HG02642 (cell line): ENCODE measurements around the gene RFC4.

Source experiments
- ATAC-seq: cut with Tn5 transposase; IDR thresholded peaks from one replicate; pipeline ENCODE4 v1.9.1; 2021; ENCODE audit warnings: mild to moderate bottlenecking; ENCODE audit not compliant: unreplicated experiment, poor library complexity

Gene RFC4

DNA sequence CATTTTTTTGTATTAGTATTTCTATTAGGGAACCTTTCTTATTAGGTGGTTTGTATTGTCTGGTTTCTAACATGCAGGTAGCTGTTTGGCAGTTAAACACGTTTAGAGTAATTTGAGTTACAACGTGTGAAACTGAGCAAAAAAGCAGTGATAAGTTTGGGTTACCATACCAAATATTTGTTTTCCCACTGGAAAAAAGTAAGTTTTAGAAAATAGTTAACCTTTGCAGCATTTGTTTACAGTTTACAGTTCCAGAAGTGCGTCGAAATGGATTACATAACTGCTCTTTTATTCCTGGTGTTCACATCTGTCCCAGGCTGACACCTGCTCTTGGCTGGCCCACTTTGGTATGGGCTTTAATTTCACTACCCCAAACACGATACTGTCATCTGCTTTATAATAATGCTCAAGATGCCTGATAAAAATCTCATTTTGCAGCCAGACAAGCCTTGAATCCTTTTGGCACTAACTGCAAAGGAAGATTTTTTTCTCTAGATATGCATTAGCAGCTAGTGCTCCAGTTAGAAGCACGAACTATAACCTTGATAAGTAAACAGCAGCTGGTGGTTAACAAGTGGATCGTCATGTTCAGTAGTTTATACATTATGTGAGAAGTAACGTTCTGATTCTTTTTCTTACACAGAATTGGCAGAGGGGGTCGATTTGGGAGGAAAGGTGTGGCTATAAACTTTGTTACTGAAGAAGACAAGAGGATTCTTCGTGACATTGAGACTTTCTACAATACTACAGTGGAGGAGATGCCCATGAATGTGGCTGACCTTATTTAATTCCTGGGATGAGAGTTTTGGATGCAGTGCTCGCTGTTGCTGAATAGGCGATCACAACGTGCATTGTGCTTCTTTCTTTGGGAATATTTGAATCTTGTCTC lies 17.6 kb downstream of the RFC4 start:
- no peak for ATAC-seq

DNA sequence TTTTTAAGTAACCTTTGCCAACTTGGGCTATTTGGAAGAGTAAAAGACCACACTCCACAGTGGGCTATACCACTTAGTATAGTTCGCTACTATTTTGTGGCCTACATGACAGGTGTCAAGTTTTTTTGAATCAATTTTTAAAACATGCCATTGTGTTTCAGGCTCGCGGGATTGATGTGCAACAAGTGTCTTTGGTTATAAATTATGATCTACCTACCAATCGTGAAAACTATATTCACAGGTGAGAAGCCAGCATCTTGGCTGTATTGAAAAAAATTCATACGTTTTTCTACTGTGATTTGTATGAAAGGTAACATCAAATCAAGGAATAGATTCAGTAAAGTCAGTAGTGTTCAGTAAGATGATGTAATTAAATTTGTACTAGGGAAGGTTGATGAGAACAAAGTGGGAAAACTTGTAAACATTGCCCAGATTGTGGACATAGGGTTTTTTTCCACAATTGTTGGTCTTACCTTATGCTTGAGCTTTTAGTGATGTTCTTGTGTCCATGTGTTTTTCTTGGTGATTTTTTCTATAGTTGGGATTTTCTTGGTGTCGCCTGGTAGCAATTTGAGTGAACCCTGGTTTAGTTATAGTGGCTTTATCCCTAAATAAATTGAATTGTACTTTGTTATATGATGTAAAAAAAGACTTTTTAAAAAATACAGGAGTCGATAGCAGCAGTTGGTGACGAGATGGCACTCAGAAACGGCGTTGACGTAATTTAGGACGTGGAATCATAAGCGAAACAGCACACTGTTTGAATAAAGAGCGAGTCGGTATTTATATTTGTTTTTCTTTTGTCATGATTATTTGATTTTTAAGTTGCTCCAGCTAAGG lies 18.4 kb downstream of the RFC4 start:
- ATAC-seq, result no peak

DNA sequence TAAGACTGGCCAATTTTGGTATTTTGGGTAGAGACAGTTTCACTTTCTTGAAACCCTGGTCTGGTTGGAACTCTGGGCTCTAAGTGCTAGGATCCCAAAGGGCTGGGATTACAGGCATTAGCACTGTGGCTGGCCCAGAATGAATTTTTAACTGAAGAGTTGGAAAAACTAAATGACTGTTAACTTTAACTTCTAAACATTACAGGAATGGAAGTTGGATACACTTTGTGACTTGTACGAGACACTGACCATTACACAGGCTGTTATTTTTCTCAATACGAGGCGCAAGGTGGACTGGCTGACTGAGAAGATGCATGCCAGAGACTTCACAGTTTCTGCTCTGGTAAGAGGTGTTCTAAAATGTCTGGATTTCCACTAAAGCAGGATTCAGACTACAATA lies 19.4 kb downstream of the RFC4 start:
- no peak for ATAC-seq

DNA sequence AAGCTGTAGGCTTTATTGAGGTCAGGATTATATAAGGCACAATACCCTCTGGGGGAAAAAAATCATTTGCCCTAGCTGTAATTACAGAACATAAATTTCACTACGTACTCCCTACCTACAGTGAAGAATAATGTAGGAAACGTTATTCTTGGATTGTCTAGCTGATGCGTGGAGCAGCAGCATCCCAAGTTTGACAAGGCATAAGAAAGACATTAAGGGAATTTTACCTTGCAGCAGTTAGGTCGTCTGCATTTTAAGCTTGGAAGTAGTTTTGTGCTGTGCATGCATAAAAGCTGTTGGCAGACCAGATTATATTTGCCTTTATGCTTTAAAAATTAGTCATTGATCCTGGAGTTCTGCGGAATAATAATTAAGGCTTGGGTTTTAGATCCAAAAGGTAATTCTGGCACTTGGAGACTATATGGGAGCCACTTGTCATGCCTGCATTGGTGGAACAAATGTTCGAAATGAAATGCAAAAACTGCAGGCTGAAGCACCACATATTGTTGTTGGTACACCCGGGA lies 20.7 kb downstream of the RFC4 start:
- no peak for ATAC-seq

DNA sequence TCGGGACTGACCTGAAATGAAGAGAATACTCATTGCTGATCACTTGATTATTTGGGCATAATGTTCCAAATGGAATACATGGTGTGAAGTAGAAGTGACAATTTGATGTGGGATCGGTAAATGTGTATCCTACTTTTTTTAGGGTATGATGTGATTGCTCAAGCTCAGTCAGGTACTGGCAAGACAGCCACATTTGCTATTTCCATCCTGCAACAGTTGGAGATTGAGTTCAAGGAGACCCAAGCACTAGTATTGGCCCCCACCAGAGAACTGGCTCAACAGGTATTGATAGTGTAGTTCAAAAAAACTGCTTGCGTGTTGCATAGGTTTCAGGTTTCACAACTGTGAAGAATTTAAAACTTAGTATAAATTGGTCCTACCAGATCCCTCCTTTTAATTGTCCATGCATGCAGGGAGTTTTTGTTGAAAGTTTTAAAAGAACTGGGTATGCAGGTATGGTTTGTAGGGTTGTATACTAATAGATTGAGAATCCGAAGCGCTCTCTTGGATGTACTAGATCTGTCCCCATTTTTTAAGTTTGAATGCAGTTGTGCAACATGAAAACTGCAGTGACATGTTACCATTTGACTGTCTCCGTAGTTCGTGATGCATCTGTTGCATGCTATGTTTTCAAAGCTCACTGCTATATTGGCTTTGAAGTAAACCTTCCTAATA lies 21.3 kb downstream of the RFC4 start:
- ATAC-seq, result no peak

DNA sequence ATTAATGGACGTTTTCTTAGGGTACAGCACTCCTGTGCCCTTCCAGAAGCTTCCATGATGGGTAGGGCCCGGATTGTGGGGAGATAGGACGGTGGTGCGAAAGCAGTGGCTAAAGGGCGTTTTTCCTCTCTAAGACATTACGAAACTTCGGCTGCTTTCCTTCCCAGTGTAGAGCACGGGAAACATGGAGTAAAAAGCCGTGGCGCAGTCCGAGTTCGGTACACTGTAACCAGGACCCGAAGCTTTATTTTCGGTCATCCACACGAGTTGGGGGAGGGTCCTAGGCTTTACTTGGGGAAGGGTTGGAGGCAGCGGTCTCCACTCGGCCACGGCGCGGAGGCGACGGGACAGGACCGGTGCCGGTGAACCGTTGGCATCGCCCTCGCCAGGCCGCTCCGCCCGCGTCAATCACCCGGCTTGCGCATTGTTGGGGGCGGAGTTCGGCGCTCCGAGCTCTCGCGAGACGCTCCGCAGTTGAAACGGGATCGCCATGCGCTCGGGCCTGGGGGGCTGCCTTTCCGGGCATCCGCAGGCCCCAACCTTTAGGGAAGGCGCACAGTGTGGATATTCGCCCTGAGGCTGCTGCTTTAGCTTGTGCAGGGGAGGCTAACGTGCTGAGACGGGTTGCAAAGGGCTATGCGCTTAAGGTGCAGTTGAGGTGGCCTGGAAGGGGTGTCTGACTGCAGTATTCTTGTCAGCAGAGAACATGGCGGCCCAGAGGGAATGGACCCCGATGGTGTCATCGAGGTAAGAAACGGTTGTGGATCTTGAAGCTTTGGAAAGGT lies 22.4 kb downstream of the RFC4 start:
- peak; percentile 62 for ATAC-seq

DNA sequence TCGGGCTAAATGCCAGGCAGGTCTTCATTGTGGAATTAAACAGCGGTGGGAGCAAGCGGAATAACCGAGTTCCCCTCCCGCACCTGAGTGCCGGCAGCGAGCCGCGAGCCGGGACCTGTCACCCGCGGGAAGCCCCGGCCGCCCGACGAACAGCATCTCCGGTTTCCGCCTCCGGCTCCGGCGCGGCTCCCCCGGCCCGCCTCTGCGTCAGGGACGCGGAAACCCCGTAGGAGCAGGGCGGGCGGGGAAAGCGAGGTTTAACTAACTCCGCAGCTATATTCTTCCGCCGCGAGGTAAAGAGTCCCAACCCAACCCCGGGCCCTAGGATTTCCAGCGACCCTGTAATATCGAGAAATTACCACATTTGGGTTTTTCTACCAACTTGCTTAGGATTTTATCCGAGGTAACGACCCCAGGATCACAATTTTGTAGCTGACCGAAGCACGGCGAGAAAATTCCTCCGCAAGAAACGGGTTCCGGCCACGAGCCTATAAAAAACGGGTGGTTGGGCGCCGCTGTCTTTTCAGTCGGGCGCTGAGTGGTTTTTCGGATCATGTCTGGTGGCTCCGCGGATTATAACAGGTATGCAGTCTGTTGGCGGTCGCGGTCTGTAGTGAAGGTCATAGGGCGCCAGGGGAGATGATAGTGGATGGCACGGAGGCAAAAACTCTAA lies 23.1 kb downstream of the RFC4 start, which contains the start of gene EIF4A2:
TSS of gene EIF4A2 (plus strand) at position 520 of the 673 bp plus-strand sequence. CDS start at position 554, 34 bp downstream.
- ATAC-seq, result peak; percentile 71

DNA sequence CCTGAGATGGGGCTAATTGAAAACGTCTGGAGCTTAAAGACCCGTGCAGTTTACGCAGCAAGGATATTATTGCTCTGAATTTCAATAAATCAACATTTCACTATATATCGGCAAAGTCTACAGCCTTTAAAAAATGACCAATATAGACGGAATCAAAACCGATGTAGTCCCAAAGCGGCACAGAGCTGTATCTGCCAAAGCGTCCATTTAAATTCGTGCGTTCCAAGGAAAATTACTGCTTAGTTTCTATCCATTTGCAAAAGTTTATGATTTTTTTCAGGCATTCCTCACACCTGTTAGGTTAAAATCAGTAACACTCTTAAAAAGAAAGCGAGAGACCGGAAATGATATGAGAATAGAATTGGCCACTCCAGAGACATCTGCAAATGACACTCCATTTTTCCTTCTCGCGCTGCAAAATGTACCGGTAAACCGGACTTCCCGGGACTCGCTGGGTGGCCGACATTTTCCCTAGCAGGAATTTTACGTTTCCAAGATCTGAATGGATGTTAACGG lies 23.7 kb downstream of the RFC4 start:
- ATAC-seq, result peak; percentile 14

DNA sequence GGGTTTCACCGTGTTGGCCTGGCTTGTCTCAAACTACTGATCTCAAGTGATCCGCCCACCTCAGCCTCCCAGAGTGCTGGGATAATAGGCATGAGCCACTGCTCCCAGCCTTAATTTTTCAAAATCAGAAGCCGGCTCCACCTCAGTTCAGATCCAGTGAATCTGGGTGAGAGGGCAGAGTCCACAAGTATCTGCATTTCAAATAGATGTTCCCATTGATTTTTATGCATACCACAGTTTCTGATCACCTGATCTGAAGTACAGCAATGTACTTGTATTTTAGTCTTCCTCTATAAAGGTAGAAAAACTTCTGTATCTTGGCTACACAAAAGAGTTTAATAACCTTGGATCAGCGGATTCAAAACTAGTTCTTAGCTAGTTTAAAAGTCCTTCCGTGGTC lies 27.1 kb downstream of the RFC4 start:
- no peak for ATAC-seq

DNA sequence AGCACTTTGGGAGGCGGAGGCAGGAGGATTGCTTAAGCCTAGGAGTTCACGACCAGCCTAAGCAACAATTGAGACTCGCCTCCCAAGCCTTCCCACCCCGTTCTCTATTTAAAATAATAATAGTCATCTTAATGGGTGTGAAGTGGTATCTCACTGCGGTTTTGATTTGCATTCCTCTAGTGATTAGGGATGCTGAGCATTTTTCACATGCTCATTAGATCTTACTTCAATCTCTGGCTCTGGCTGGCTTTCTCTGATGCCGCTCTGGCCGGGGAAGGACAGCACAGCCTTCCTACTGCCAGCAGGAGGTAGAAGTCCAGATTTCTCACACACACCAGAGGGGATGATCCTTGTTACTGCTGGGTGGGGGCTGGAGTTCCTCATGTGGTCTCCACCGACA lies 30.3 kb downstream of the RFC4 start:
- ATAC-seq, result no peak

DNA sequence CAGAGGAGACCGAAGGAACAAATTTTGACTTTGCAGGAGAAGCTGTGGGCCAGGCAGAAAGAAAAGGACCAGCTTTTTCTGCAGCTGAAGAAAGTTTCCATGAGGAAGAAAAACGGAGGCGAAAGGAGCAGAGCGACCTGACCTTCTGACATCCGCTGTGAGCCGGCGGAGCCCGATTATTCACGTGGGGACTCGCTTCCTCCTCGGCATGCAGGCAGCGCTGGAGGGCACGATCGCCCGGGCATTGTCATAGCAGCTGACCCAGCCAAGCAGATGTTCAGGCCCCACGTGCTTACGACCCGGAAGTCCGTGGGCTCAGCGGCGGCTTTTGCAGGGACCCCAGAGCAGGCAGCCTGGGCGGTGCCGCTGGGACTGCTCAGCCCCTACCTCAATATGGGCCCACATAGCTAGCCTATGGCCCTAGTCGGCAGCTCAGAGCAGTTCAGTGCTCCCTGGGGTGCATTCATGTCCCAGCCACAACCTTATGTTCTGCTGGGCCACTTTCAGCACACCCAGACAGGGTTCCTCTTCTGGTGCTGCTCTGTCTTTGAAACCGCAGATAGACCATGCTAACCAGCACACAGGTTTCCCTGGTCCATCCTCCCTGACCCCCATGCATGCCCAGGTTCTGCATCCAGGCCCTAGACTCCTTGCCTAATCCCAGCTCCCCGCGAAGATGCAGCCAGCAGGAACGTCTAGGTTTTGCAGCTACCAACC lies 33.4 kb downstream of the RFC4 start:
- ATAC-seq, result peak; percentile 93

DNA sequence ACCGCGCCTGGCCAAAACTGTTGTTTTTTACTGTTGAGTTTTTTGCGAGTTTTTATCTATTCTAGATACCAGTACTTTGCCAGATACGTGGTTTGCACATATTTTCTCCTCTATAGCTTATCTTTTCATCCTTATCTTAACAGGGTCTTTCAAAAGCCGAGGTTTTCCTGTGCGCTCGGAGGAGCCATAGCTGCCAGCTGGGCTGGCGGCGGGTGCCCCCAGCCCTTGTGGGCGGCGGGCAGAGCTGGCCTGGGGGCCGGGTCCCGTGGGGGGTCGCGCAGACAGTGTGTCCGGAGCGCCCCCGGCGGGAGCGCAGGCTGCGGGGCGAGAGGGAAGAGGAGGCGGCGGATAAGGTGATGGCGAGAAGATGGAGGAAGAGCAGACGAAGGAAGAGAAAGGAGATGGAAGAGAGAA lies 34.0 kb downstream of the RFC4 start:
- peak; percentile 28 for ATAC-seq

DNA sequence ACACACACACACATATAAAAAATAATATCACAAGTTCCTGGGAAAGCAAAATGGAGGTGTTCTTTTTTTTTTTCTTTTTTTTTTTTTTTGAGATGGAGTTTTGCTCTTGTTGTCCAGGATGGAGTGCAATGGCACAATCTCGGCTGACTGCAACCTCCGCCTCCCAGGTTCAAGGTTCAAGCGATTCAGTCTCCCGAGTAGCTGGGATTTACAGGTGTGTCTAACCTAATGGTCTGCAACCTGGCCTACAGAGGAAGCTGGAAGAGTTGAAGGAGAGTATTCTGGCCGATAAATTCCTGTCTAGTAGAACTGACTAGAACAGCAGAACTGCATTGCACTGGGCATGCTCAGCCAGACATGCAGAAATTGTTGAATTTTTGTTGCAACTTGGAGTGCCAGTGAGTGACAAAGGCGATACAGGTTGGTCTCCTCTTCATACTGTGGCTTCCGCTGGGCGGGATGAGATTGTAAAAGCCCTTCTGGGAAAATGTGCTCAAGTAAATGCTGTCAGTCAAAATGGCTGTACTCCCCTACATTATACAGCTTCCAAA lies 45.3 kb downstream of the RFC4 start:
- no peak for ATAC-seq

DNA sequence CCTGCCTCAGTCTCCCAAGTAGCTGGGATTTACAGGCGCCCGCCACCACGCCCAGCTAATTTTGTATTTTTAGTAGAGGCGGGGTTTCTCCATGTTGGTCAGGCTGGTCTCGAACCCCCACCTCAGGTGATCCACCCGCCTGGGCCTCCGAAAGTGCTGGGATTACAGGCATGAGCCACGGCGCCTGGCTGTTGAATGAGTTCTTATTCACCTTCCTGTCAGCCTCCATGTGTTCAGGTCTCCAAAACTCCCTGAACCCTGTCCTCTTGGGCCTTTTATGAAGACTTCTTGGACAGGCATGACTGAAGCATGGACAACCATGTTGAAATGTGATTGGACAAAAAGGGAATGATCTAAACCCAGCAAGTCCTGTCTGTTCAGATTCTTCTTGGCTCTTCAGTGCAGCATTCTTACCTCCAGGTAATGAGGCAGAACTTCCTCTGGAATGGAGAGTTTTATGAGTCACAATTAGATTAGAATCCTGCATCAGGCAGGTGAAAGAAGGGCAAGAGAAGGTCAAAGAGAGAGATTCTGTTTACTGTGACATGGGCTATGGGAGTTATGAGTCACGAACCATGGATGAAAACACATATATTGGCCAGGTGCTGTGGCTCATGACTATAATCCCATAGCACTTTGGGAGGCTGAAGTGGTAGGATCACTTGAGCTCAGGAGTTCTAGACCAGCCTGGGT lies 46.0 kb downstream of the RFC4 start:
- no peak for ATAC-seq

DNA sequence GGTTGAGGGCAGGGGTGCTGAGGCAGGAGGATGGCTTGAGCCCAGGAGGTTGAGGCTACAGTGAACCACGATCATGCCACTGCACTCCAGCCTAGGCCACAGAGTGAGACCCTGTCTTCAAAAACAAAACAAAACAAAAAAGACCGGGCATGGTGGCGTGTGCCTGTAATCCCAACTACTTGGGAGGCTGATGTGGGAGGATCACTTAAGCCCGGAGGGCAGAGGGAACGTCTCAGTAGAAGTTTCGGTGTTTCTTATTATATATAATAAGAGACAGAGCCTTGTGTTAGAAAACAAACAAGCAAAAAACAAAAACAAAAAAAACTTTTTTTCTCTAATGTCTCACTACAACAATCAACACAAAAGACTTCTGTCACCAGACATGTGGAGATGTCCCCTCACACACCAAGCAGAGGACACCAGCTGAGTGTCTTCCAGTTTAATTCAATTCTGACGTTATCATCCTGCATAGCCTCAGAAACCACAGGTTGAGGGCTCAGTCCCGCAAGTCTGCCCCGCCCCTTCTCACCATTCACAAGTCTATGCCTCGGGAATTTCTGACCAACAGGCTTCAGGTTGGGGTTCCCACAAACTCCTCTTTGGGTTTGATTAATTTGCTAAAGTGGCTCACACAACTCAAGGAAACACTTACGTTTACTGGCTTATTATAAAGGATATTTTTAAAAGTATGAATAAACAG lies 46.9 kb downstream of the RFC4 start:
- no peak for ATAC-seq

DNA sequence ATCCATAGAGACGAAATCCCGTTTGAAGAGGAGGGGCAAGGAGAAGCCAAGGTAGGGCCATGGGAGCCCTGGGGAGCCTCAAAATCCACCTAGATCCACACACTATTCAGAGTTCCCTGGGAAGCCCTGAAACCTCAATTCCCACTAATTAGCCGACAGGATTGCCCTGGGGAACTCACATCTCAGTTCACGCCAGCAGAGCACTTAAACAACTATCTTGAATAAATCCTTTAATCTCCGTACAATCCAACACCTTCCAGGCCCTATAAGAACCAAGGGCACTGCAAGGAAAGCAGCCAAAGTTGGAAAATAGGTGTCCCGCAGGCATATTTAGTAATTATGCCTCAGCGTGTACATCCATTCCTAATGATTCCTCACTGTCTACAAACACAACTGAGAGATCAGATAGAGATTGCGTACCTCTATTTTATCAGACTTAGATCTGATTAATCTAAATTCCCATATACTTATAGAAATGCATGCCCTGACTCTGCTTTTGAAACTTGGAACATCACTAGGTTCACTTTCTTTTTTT lies 48.5 kb downstream of the RFC4 start:
- no peak for ATAC-seq

DNA sequence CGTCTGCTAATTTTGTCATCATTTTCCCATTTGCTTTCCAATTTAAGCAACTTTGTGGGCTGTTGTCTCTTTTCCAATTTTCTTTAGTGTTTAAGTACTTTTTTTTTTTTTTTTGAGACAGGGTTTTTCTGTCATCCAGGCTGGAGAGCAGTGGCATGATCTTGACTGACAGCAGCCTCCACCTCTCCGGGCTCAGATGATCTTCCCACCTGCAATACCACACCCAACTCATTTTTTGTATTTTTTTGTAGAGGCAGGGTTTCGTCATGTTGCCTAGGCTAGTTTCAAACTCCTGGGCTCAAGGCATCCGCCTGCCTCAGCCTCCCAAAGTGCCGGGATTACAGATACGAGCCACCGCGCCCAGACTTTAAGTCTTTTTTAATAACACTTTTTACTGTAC lies 49.1 kb downstream of the RFC4 start:
- ATAC-seq, result no peak
